Measurements from ENCODE around the gene RPTOR. TPM values are rescaled to one million over a fixed set of nuclear protein-coding genes. Genes with fewer than 3 reads are reported as not detected.
A peak's percentile ranks its signal among the peaks of the same experiment; 100 is the strongest.

Gene RPTOR
- total and polyA plus RNA-seq, 12 donors, result 7.9 to 30.3 (median 25.6) TPM

- intact Hi-C loops (cut with DNase I), result no loop called here
- Histone ChIP-seq H3K9me3 (no peaks in the 10 kb centered on the region), H3K36me3 (peaks cover 0 to 33% (median 0%) of the 10 kb centered on the region in 9 donors), H3K4me3 (no peak overlapping the region), H3K4me1 (peaks cover 0 to 33% (median 17%) of the 10 kb centered on the region in 9 donors), H3K27me3 (no peaks in the 10 kb centered on the region), H3K27ac (peak overlapping the region in 5 of 10 donors; percentile 7 to 73 (median 49))
- no peak for TF ChIP-seq CTCF (IDR thresholded peaks at IDR 0.05)
- peak in 1 of 2 donors; percentile 36 for DNase-seq
- peak in 6 of 8 donors; percentile 51 to 82 (median 72) for ATAC-seq
- WGBS, 2 donors, result 84 to 89% methylated on average over 21 of the region's 21 CpGs
Observed at GRCh38 chr17:80855948-80856862, 311.6 kb downstream of the RPTOR start.

- peak overlapping the region in 4 of 10 donors; percentile 39 to 73 (median 55) for H3K27ac ChIP-seq
Observed at GRCh38 chr17:80856863-80857755, 312.5 kb downstream of the RPTOR start.

GRCh38 chr17:80857756-80858171, 313.1 kb downstream of the RPTOR start:
- Histone ChIP-seq H3K27me3 (no peaks in the 10 kb centered on the region), H3K9me3 (no peaks in the 10 kb centered on the region), H3K27ac (no peak overlapping the region), H3K36me3 (peaks cover 0 to 36% (median 0%) of the 10 kb centered on the region in 9 donors), H3K4me1 (peaks cover 0 to 39% (median 17%) of the 10 kb centered on the region in 9 donors), H3K4me3 (no peak overlapping the region)
- 93 to 98% methylated on average over 25 of the region's 25 CpGs for WGBS, 2 donors
- ATAC-seq (no peak), DNase-seq (no peak)
- TF ChIP-seq CTCF (IDR thresholded peaks at IDR 0.05), result no peak
- intact Hi-C loops (cut with DNase I), result no loop called here

More at GRCh38 chr17:80856863-80857755, 312.5 kb downstream of the RPTOR start:
- intact Hi-C loops (cut with DNase I), result no loop called here
- Histone ChIP-seq H3K36me3 (peaks cover 0 to 33% (median 0%) of the 10 kb centered on the region in 9 donors), H3K4me3 (no peak overlapping the region), H3K9me3 (no peaks in the 10 kb centered on the region), H3K4me1 (peaks cover 0 to 39% (median 17%) of the 10 kb centered on the region in 9 donors), H3K27me3 (no peaks in the 10 kb centered on the region)
- ATAC-seq, result no peak
- TF ChIP-seq CTCF (IDR thresholded peaks at IDR 0.05), result no peak
- 96 to 97% methylated on average over 27 of the region's 27 CpGs for WGBS, 2 donors
- DNase-seq, result no peak
